HepG2 (cell line): ENCODE measurements around the gene ANKRD30A. TPM values are rescaled to one million over a fixed set of nuclear protein-coding genes. Genes with fewer than 3 reads are reported as not detected.

Experiments used
- ATAC-seq: fragments of 200-7000 bp; cut with Tn5 transposase; 3 replicates; pipeline ENCODE4 v1.9.1; 2020; ENCODE audit warnings: mild to moderate bottlenecking, moderate library complexity
- BruUV-seq: library from RNA; stranded (reverse); fragments of 400-500 nt; replicated peaks from 2 replicates; lab custom pipeline; 2021; lab: Mats Ljungman, UMichigan
- CTCF ChIA-PET: fragments of 300-600 bp; formaldehyde crosslinking; extraction: SDS; loops from one replicate; lab custom pipeline; 2021; ENCODE audit warnings: low total read pairs, inconsistent platforms, low intra/inter-chr PET ratio; lab: Yijun Ruan, JAX
- POLR2A ChIA-PET: fragments of 350-600 bp; sonication (Branson Sonifier 250); formaldehyde crosslinking; loops from one replicate; lab custom pipeline; 2020; ENCODE audit warnings: antibody characterized with exemption, inconsistent platforms; lab: Yijun Ruan, JAX
- DNase-seq: peaks from one replicate; pipeline ENCODE4 v3.0.0-alpha.2; 2015; ENCODE audit warnings: low spot score
- FAIRE-seq: peaks from 3 replicates; lab custom pipeline; 2011; peaks lifted over from hg19 to GRCh38; lab: Jason Lieb, UNC
- H2AFZ ChIP-seq: one replicate; pipeline ENCODE4 v1.6.1; 2011; ENCODE audit warnings: low read length, inconsistent platforms
- H3K27ac ChIP-seq: fragments of 300-600 bp; 3 replicates; pipeline ENCODE4 v1.8.0; 2011; ENCODE audit warnings: mixed run types, mild to moderate bottlenecking, mixed read lengths, low read length, inconsistent platforms; ENCODE audit not compliant: insufficient read depth; ENCODE audit errors: extremely low read length
- H3K27me3 ChIP-seq, 2 experiments: fragments of 200-600 bp in 1 of 2; 2 replicates in 1 of 2; 3 replicates in 1 of 2; pipeline versions ENCODE4 v1.6.0 to v1.8.0; 2011; ENCODE audit warnings: low read length in 2 of 2, mild to moderate bottlenecking in 2 of 2, moderate library complexity in 2 of 2, inconsistent platforms in 1 of 2; ENCODE audit not compliant: insufficient read depth in 2 of 2, control insufficient read depth in 1 of 2
- H3K36me3 ChIP-seq, 2 experiments: fragments of 200-600 bp in 1 of 2; replicated peaks in 1 of 2; 2 replicates in 1 of 2; 3 replicates in 1 of 2; pipeline versions ENCODE4 v1.5.1 to v1.8.0; 2011; ENCODE audit warnings: low read length in 2 of 2, inconsistent platforms in 1 of 2; ENCODE audit not compliant: insufficient read depth in 2 of 2, control insufficient read depth in 1 of 2
- H3K4me1 ChIP-seq: 2 replicates; pipeline ENCODE4 v1.5.1; 2012; ENCODE audit warnings: low read length, inconsistent platforms; ENCODE audit not compliant: insufficient read depth
- H3K4me2 ChIP-seq: 2 replicates; pipeline ENCODE4 v1.6.0; 2011; ENCODE audit warnings: low read depth, low read length, inconsistent platforms
- H3K4me3 ChIP-seq, 3 experiments: fragments of 200-600 bp in 1 of 3; sonication (generic), shearing (Covaris generic) in 1 of 3; replicated peaks in 1 of 3; 2 replicates each; pipeline ENCODE4 v1.5.1; 2011 to 2016; ENCODE audit warnings: low read length in 3 of 3, inconsistent platforms in 2 of 3, low read depth in 2 of 3, mild to moderate bottlenecking in 2 of 3, control low read depth in 1 of 3, mixed read lengths in 1 of 3; ENCODE audit not compliant: insufficient read depth in 1 of 3
- H3K79me2 ChIP-seq: one replicate; pipeline ENCODE4 v1.6.1; 2011; ENCODE audit warnings: low read length, inconsistent platforms; ENCODE audit not compliant: insufficient read depth
- H3K9ac ChIP-seq: 2 replicates; pipeline ENCODE4 v1.6.0; 2011; ENCODE audit warnings: mild to moderate bottlenecking, low read depth, low read length, inconsistent platforms; ENCODE audit not compliant: insufficient read depth
- H3K9me3 ChIP-seq: 2 replicates; pipeline ENCODE4 v1.5.1; 2012; ENCODE audit warnings: mild to moderate bottlenecking, low read length
- H4K20me1 ChIP-seq: 2 replicates; pipeline ENCODE4 v1.6.0; 2011; ENCODE audit warnings: inconsistent platforms, mild to moderate bottlenecking, low read length, moderate library complexity; ENCODE audit not compliant: insufficient read depth
- AKAP8 ChIP-seq: sonication (generic); formaldehyde crosslinking; IDR thresholded peaks from 2 replicates; pipeline ENCODE4 v1.5.1; 2020; ENCODE audit warnings: mild to moderate bottlenecking, missing genetic modification reagents
- CAMTA2 ChIP-seq: sonication (generic); formaldehyde crosslinking; IDR thresholded peaks from 2 replicates; pipeline ENCODE4 v1.4.0; 2020; ENCODE audit warnings: mild to moderate bottlenecking, missing genetic modification reagents, borderline replicate concordance
- EHMT2 ChIP-seq: fragments of 200-600 bp; sonication (generic); IDR thresholded peaks from 2 replicates; pipeline ENCODE4 v1.7.0; 2017; ENCODE audit warnings: antibody characterized with exemption, low read depth, low read length, borderline replicate concordance
- FOSL2 ChIP-seq: sonication (generic); formaldehyde crosslinking; IDR thresholded peaks from 2 replicates; pipeline ENCODE4 v1.4.0; 2020; ENCODE audit warnings: missing genetic modification reagents
- HIVEP1 ChIP-seq: sonication (generic); formaldehyde crosslinking; IDR thresholded peaks from 2 replicates; pipeline ENCODE4 v1.4.0; 2020; ENCODE audit warnings: mild to moderate bottlenecking, missing genetic modification reagents
- KLF9 ChIP-seq: IDR thresholded peaks from 2 replicates; pipeline ENCODE4 v1.6.1; 2016; ENCODE audit warnings: low read depth
- NAIF1 ChIP-seq: sonication (generic); formaldehyde crosslinking; IDR thresholded peaks from 2 replicates; pipeline ENCODE4 v1.5.0; 2020; ENCODE audit warnings: mild to moderate bottlenecking, missing genetic modification reagents, borderline replicate concordance
- SAP130 ChIP-seq: IDR thresholded peaks from 2 replicates; pipeline ENCODE4 v1.6.1; 2016; ENCODE audit warnings: low read depth
- ZKSCAN5 ChIP-seq: sonication (generic); formaldehyde crosslinking; IDR thresholded peaks from 2 replicates; pipeline ENCODE4 v1.5.1; 2020; ENCODE audit warnings: mild to moderate bottlenecking, missing genetic modification reagents
- ZNF326 ChIP-seq: sonication (generic); formaldehyde crosslinking; IDR thresholded peaks from 2 replicates; pipeline ENCODE4 v1.4.0; 2020; ENCODE audit warnings: missing genetic modification reagents, borderline replicate concordance
- WGBS: methylation state at CpG from one replicate; pipeline ENCODE4 v1.1.6; 2017; ENCODE audit warnings: low lambda C conversion rate; 5-methylcytosine and 5-hydroxymethylcytosine counted together
- in situ Hi-C: cut with HindIII; loops from 2 replicates; pipeline ENCODE4 v1.10.0; 2017; ENCODE audit warnings: low pct_unique_long_range_greater_than_20kb; ENCODE audit not compliant: extremely low pct_ligation_motif_present
- intact Hi-C: fragments of 100-400 bp; cut with micrococcal nuclease; formaldehyde crosslinking; loops from one replicate; pipeline ENCODE4 v1.10.0; 2022; ENCODE audit not compliant: unreplicated experiment
- polyA plus RNA-seq, 8 experiments: library from polyadenylated mRNA; depleted of rRNA in 3 of 8; stranded (reverse) in 7 of 8; unstranded in 1 of 8; fragments of >200 nt; fragmentation: Illumina TruSeq in 4 of 8; extraction: Trizol in 4 of 8; gene quantifications; 2 replicates each; pipeline versions ENCODE4 v1.2.1 to v1.2.3, GENCODE V29; 2011 to 2016; ENCODE audit warnings: low read depth in 4 of 8, missing spikeins in 1 of 8, mixed read lengths in 1 of 8; ENCODE audit not compliant: insufficient read depth in 1 of 8
- total RNA-seq, 5 experiments: library from RNA; depleted of rRNA; stranded (reverse); fragments of >200 nt; fragmentation: Illumina TruSeq; extraction: Trizol; gene quantifications; 2 replicates each; pipeline ENCODE4 v1.2.3, GENCODE V29; 2016; ENCODE audit warnings: low read depth in 1 of 5
- TF ChIP-seq, protein P1 (sequence below): sonication (generic); formaldehyde crosslinking; IDR thresholded peaks from 2 replicates; pipeline ENCODE4 v1.4.0; 2020; ENCODE audit warnings: missing genetic modification reagents
- TF ChIP-seq, protein P2 (sequence below): IDR thresholded peaks from 2 replicates; pipeline ENCODE4 v1.6.1; 2018; ENCODE audit warnings: missing genetic modification reagents

The ANKRD30A gene
- total and polyA plus RNA-seq, 2 of the 13 experiments (the other 11 are each of a cell fraction or from before 2014, with no cell fraction given): not detected

DNA sequence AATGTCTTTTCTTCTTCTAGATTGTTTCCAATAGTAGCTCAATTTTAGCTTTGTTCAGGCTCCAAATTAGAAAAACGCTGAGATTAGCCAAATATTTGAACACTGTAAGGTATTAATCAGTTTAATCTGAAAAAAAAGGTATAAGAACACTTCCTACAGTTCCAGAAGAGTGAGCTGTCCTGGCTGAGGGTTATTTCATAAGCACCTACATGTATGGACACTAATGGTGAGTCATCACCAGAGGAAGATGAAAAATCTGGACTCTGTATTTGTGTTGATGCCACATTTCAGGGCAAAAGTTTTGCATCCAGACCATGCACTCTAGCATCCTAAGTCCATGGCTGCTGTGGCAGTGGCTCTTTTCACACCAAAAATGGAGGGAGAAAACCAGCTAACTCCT is 189.5 kb downstream of the ANKRD30A start:
- H3K4me2 ChIP-seq: no peak overlapping the region

DNA sequence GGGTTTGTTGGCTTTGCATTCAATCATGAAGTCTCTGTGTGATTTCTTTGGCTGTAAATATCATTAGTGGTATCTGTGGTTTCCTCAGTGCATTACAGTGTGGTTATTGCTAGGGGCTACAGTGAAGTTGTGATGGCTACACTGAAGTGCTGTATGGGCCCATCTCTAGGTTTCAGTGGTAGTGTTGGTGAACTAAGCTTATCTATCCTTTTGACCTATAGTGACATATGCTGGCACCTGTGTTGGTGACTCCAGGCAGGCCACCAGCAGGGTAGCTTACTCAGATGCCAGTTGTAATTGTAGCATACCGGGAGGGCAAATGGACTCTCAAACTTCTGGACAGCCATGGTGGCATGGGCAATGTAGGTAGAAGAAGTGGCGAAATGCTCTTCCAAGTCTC is 219.0 kb downstream of the ANKRD30A start:
- Histone ChIP-seq H3K36me3 (no peaks in the 10 kb centered on the region), H3K4me3 (no peak overlapping the region), H3K4me2 (no peak overlapping the region), H4K20me1 (no peaks in the 10 kb centered on the region), H3K9ac (no peak overlapping the region), H3K27me3 (no peaks in the 10 kb centered on the region), H3K79me2 (no peaks in the 10 kb centered on the region)
- FAIRE-seq (no peak), ATAC-seq (no peak)
- WGBS: 20% methylated on average over 1 of the region's 2 CpGs
- intact Hi-C loops: no loop called here
- CTCF ChIA-PET: no interaction called here
- TF ChIP-seq HIVEP1 (CRISPR knock-in tag): no peak
- no peak for TF ChIP-seq FOSL2 (CRISPR knock-in tag)
- TF ChIP-seq, protein P1, sequence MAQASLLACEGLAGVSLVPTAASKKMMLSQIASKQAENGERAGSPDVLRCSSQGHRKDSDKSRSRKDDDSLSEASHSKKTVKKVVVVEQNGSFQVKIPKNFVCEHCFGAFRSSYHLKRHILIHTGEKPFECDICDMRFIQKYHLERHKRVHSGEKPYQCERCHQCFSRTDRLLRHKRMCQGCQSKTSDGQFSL (CRISPR knock-in tag): no peak
- TF ChIP-seq KLF9: no peak
- TF ChIP-seq EHMT2: no peak
- TF ChIP-seq, all 625 proteins: peak for 0
- no peak overlapping the region for H2AFZ ChIP-seq
- POLR2A ChIA-PET: no interaction called here
- no TSS peak for BruUV-seq
- no peaks in the 10 kb centered on the region for H3K4me1 ChIP-seq
- in situ Hi-C loops: no loop called here
- no peak for DNase-seq
- H3K27ac ChIP-seq: no peak overlapping the region
- H3K9me3 ChIP-seq: peaks cover 32% of the 10 kb centered on the region

More for the DNA sequence above, 189.5 kb downstream of the ANKRD30A start:
- no peak for DNase-seq
- in situ Hi-C loops (no loop called here), intact Hi-C loops (no loop called here)
- no TSS peak for BruUV-seq
- no peak overlapping the region for H3K27ac ChIP-seq
- ChIA-PET POLR2A (no interaction called here), CTCF (no interaction called here)
- H3K4me3 ChIP-seq: no peak overlapping the region
- H3K9me3 ChIP-seq: peaks cover 18% of the 10 kb centered on the region
- no peaks in the 10 kb centered on the region for H4K20me1 ChIP-seq
- H3K36me3 ChIP-seq: no peaks in the 10 kb centered on the region
- H3K4me1 ChIP-seq: no peaks in the 10 kb centered on the region
- H3K27me3 ChIP-seq: no peaks in the 10 kb centered on the region
- WGBS: 0% methylated on average over 1 of the region's 1 CpG
- no peak for FAIRE-seq
- no peak for TF ChIP-seq SAP130
- TF ChIP-seq CAMTA2 (CRISPR knock-in tag): no peak
- TF ChIP-seq NAIF1 (CRISPR knock-in tag): no peak
- TF ChIP-seq ZNF326 (CRISPR knock-in tag): no peak
- no peak for TF ChIP-seq AKAP8
- TF ChIP-seq ZKSCAN5 (CRISPR knock-in tag): no peak
- TF ChIP-seq, protein P2, sequence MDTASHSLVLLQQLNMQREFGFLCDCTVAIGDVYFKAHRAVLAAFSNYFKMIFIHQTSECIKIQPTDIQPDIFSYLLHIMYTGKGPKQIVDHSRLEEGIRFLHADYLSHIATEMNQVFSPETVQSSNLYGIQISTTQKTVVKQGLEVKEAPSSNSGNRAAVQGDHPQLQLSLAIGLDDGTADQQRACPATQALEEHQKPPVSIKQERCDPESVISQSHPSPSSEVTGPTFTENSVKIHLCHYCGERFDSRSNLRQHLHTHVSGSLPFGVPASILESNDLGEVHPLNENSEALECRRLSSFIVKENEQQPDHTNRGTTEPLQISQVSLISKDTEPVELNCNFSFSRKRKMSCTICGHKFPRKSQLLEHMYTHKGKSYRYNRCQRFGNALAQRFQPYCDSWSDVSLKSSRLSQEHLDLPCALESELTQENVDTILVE (CRISPR knock-in tag): no peak
- H3K9ac ChIP-seq: no peak overlapping the region
- ATAC-seq: no peak
- no peak overlapping the region for H2AFZ ChIP-seq
- H3K79me2 ChIP-seq: no peaks in the 10 kb centered on the region
